ENCODE measurements around the gene POU4F3. TPM values are rescaled to one million over a fixed set of nuclear protein-coding genes. Genes with fewer than 3 reads are reported as not detected.

Gene POU4F3
- total RNA-seq, 1 experiment from 2014 or later, result not detected

DNA sequence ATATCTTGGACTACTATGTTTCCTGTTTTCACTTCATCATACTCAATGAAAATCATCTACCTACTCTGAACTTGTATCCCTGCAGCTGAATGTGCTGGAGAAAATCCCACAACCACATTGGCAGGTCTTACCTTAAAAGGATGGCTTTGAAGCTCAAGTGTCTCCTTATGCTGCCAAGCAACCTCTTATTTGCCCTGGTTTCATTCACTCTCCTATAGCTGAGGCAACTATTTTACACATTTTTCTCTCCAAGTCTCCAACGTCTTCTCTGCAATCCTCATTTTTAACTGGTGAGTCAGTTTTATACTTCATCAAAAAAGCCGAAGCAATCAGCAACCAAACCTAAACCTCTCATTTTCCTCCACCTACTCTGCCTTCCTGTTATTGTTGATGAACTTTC lies 49.7 kb downstream of the POU4F3 start:
- H3K9me2 ChIP-seq (replicated peaks; ENCODE audit: insufficient read depth, low read length), result no peaks in the 10 kb centered on the region
- no peaks in the 10 kb centered on the region for H3K36me3 ChIP-seq (ENCODE audit: insufficient read depth, low read length)
- H3K9ac ChIP-seq (ENCODE audit: low read length), result no peak overlapping the region
- no peak overlapping the region for H3K4me3 ChIP-seq (ENCODE audit: low read length)
- H2AFZ ChIP-seq (ENCODE audit: low read length), result no peak overlapping the region
- DNase-seq, result no peak
- no peaks in the 10 kb centered on the region for H3K79me2 ChIP-seq (ENCODE audit: low read length)
- no peak overlapping the region for H3K4me2 ChIP-seq (ENCODE audit: low read depth, low read length, poor library complexity, severe bottlenecking)
- H4K20me1 ChIP-seq (ENCODE audit: insufficient read depth, low read depth, low read length), result no peaks in the 10 kb centered on the region
- H3K27me3 ChIP-seq (ENCODE audit: low read length), result no peaks in the 10 kb centered on the region
- no peaks in the 10 kb centered on the region for H3K9me3 ChIP-seq (ENCODE audit: low read length)
- no peaks in the 10 kb centered on the region for H3K4me1 ChIP-seq (ENCODE audit: low read length)
- H3K27ac ChIP-seq (ENCODE audit: low read length), result no peak overlapping the region

DNA sequence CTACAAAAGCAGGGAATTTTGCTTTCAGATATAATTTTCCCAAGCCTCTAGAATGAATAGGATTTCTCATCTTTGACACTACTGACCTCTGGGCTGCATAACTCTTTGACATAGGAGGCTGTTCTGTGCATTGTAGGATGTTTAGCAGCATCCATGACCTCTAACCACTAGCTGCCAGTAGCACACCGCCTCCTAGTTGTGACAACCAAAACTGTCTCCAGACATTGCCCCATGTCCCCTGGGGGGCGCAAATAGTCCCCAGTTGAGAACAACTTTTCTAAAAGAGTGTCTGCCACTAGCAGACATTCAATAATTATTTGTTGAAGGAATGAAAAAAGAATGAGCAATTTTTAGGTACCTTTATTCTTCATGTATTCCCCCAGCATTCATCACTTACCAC lies 51.8 kb downstream of the POU4F3 start:
- H2AFZ ChIP-seq (ENCODE audit: low read length), result no peak overlapping the region
- no peaks in the 10 kb centered on the region for H3K79me2 ChIP-seq (ENCODE audit: low read length)
- H3K4me2 ChIP-seq (ENCODE audit: low read depth, low read length, poor library complexity, severe bottlenecking), result no peak overlapping the region
- H3K4me1 ChIP-seq (ENCODE audit: low read length), result peaks cover 5% of the 10 kb centered on the region
- H3K9me3 ChIP-seq (ENCODE audit: low read length), result no peaks in the 10 kb centered on the region
- no peak overlapping the region for H3K4me3 ChIP-seq (ENCODE audit: low read length)
- no peak overlapping the region for H3K27ac ChIP-seq (ENCODE audit: low read length)
- peak; percentile 77 for DNase-seq
- H3K36me3 ChIP-seq (ENCODE audit: insufficient read depth, low read length), result no peaks in the 10 kb centered on the region
- H3K27me3 ChIP-seq (ENCODE audit: low read length), result no peaks in the 10 kb centered on the region
- no peak overlapping the region for H3K9ac ChIP-seq (ENCODE audit: low read length)
- no peaks in the 10 kb centered on the region for H4K20me1 ChIP-seq (ENCODE audit: insufficient read depth, low read depth, low read length)
- H3K9me2 ChIP-seq (replicated peaks; ENCODE audit: insufficient read depth, low read length), result no peaks in the 10 kb centered on the region

Other genes starting within 250 kb of the POU4F3 start
- 2.0 TPM in 1 of 2 replicates, not detected in the other for gene PLAC8L1, start 233.3 kb upstream of the POU4F3 start, total RNA-seq (2014; rRNA removed; shearing (Covaris generic); ENCODE audit: low replicate concordance)
- 168 and 172 TPM in 2 replicates for gene LARS1, start 156.2 kb upstream of the POU4F3 start, total RNA-seq (2014; rRNA removed; shearing (Covaris generic); ENCODE audit: low replicate concordance)
- 14.8 and 24.8 TPM in 2 replicates for gene RBM27, start 135.2 kb upstream of the POU4F3 start, total RNA-seq (2014; rRNA removed; shearing (Covaris generic); ENCODE audit: low replicate concordance)
- gene TCERG1, start 108.5 kb downstream of the POU4F3 start, total RNA-seq (2014; rRNA removed; shearing (Covaris generic); ENCODE audit: low replicate concordance), result 72.9 and 144 TPM in 2 replicates
- not detected in 2 replicates for gene GPR151, start 177.4 kb downstream of the POU4F3 start, total RNA-seq (2014; rRNA removed; shearing (Covaris generic); ENCODE audit: low replicate concordance)